ENCODE measurements around the gene IGSF3. TPM values are rescaled to one million over a fixed set of nuclear protein-coding genes. Genes with fewer than 3 reads are reported as not detected.

Gene IGSF3
- polyA plus RNA-seq, 3 donors, result 0.07 to 0.12 TPM; not detected in 1

GRCh38 chr1:116569381-116569670, 98.2 kb downstream of the IGSF3 start:
- H4K20me1 ChIP-seq (ENCODE audit: insufficient read depth, low read length), result peaks cover 55% of the 10 kb centered on the region
- H3K4me2 ChIP-seq (replicated peaks; ENCODE audit: extremely low read depth, low read length, poor library complexity, severe bottlenecking), result peak overlapping the region; percentile 73
- H3K4me1 ChIP-seq (ENCODE audit: control insufficient read depth in 1 of 2, insufficient read depth in 2 of 2, low read length in 2 of 2), result peaks cover 32 to 63% of the 10 kb centered on the region in 2 donors
- peaks cover 29 to 38% of the 10 kb centered on the region in 2 donors for H3K36me3 Mint-ChIP-seq
- H3K9me3 Mint-ChIP-seq, result peaks cover 0 to 6% (median 2%) of the 10 kb centered on the region in 7 donors
- no peaks in the 10 kb centered on the region for H3K9me3 ChIP-seq (replicated peaks in 1 of 2; ENCODE audit: control insufficient read depth in 1 of 2, insufficient read depth in 1 of 2, low read length in 2 of 2)
- H2AFZ ChIP-seq (ENCODE audit: insufficient read depth, low read depth, low read length, poor library complexity, severe bottlenecking), result no peak overlapping the region
- peak overlapping the region; percentile 73 to 84 (median 83) for H3K4me3 ChIP-seq (replicated peaks in 1 of 3; ENCODE audit: low read depth in 2 of 3, low read length in 3 of 3)
- DNase-seq, result no peak
- peaks cover 0 to 4% of the 10 kb centered on the region in 2 donors for H3K36me3 ChIP-seq (replicated peaks in 1 of 2; ENCODE audit: control insufficient read depth in 1 of 2, insufficient read depth in 2 of 2, low read length in 2 of 2)
- H3K27ac Mint-ChIP-seq, result peak overlapping the region; percentile 94 to 98 (median 96)
- peak overlapping the region; percentile 98 for H3K9ac ChIP-seq (ENCODE audit: insufficient read depth, low read length, poor library complexity, severe bottlenecking)
- H3K27me3 Mint-ChIP-seq (ENCODE audit: low read depth in 3 of 3), result peaks cover 0 to 4% (median 4%) of the 10 kb centered on the region in 3 donors
- peaks cover 65% of the 10 kb centered on the region for H3K79me2 ChIP-seq (ENCODE audit: insufficient read depth, low read length)
- peak overlapping the region in 1 of 2 donors; percentile 97 for H3K27ac ChIP-seq (ENCODE audit: low read depth in 1 of 2, low read length in 2 of 2)
- H3K4me1 Mint-ChIP-seq, result peaks cover 66% of the 10 kb centered on the region
- TF ChIP-seq, protein P1, sequence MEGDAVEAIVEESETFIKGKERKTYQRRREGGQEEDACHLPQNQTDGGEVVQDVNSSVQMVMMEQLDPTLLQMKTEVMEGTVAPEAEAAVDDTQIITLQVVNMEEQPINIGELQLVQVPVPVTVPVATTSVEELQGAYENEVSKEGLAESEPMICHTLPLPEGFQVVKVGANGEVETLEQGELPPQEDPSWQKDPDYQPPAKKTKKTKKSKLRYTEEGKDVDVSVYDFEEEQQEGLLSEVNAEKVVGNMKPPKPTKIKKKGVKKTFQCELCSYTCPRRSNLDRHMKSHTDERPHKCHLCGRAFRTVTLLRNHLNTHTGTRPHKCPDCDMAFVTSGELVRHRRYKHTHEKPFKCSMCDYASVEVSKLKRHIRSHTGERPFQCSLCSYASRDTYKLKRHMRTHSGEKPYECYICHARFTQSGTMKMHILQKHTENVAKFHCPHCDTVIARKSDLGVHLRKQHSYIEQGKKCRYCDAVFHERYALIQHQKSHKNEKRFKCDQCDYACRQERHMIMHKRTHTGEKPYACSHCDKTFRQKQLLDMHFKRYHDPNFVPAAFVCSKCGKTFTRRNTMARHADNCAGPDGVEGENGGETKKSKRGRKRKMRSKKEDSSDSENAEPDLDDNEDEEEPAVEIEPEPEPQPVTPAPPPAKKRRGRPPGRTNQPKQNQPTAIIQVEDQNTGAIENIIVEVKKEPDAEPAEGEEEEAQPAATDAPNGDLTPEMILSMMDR (IDR thresholded peaks at IDR 0.05), result no peak
- H3K27me3 ChIP-seq (ENCODE audit: control insufficient read depth in 2 of 2, insufficient read depth in 2 of 2, low read length in 2 of 2), result no peaks in the 10 kb centered on the region
- peak overlapping the region; percentile 98 to 100 for H3K4me3 Mint-ChIP-seq
- intact Hi-C loops (cut with micrococcal nuclease), result no loop called here

GRCh38 chr1:116568662-116569380, 98.7 kb downstream of the IGSF3 start:
- WGBS (ENCODE audit: insufficient coverage), result 100% methylated on average over 2 of the region's 2 CpGs
- H3K4me1 ChIP-seq (ENCODE audit: control insufficient read depth in 1 of 2, insufficient read depth in 2 of 2, low read length in 2 of 2), result peaks cover 32 to 62% of the 10 kb centered on the region in 2 donors
- peaks cover 0 to 9% of the 10 kb centered on the region in 2 donors for H3K36me3 ChIP-seq (replicated peaks in 1 of 2; ENCODE audit: control insufficient read depth in 1 of 2, insufficient read depth in 2 of 2, low read length in 2 of 2)
- intact Hi-C loops (cut with micrococcal nuclease), result no loop called here
- H3K79me2 ChIP-seq (ENCODE audit: insufficient read depth, low read length), result peaks cover 70% of the 10 kb centered on the region
- peak overlapping the region; percentile 73 for H3K4me2 ChIP-seq (replicated peaks; ENCODE audit: extremely low read depth, low read length, poor library complexity, severe bottlenecking)
- H3K9ac ChIP-seq (ENCODE audit: insufficient read depth, low read length, poor library complexity, severe bottlenecking), result no peak overlapping the region
- Mint-ChIP-seq H3K4me3 (peak overlapping the region; percentile 98 to 100), H3K27me3 (ENCODE audit: low read depth in 3 of 3) (peaks cover 0 to 4% (median under 1%) of the 10 kb centered on the region in 3 donors), H3K36me3 (peaks cover 33 to 42% of the 10 kb centered on the region in 2 donors), H3K4me1 (peaks cover 67% of the 10 kb centered on the region), H3K27ac (peak overlapping the region; percentile 94 to 98 (median 96)), H3K9me3 (peaks cover 0 to 10% (median 6%) of the 10 kb centered on the region in 7 donors)
- DNase-seq, result peak in 2 of 3 donors; percentile 42 to 67
- TF ChIP-seq, protein P1 (IDR thresholded peaks at IDR 0.05), result no peak
- peak overlapping the region in 1 of 2 donors; percentile 97 for H3K27ac ChIP-seq (ENCODE audit: low read depth in 1 of 2, low read length in 2 of 2)
- peaks cover 59% of the 10 kb centered on the region for H4K20me1 ChIP-seq (ENCODE audit: insufficient read depth, low read length)
- H3K27me3 ChIP-seq (ENCODE audit: control insufficient read depth in 2 of 2, insufficient read depth in 2 of 2, low read length in 2 of 2), result no peaks in the 10 kb centered on the region
- peak overlapping the region in 2 of 3 experiments; percentile 83 to 84 for H3K4me3 ChIP-seq (replicated peaks in 1 of 3; ENCODE audit: low read depth in 2 of 3, low read length in 3 of 3)
- no peak overlapping the region for H2AFZ ChIP-seq (ENCODE audit: insufficient read depth, low read depth, low read length, poor library complexity, severe bottlenecking)
- no peaks in the 10 kb centered on the region for H3K9me3 ChIP-seq (replicated peaks in 1 of 2; ENCODE audit: control insufficient read depth in 1 of 2, insufficient read depth in 1 of 2, low read length in 2 of 2)
